HG02610 (cell line): ENCODE data around the gene RBM26.
"Not testable (repeated sequence)": the region's sequence is repeated elsewhere in the genome, so short reads cannot be mapped to it uniquely, and the experiment has no call there.

Experiments used
- ATAC-seq: cut with Tn5 transposase; IDR thresholded peaks from one replicate; pipeline ENCODE4 v1.9.1; 2021; ENCODE audit warnings: mild to moderate bottlenecking, moderate library complexity; ENCODE audit not compliant: unreplicated experiment

RBM26 gene

GRCh38 chr13:79282976-79283375 lies 123.1 kb downstream of the RBM26 start:
- no peak for ATAC-seq

- ATAC-seq: no peak
Measured at GRCh38 chr13:79282508-79282907, 123.5 kb downstream of the RBM26 start.

- ATAC-seq: no peak
Measured at GRCh38 chr13:79281339-79281747, 124.7 kb downstream of the RBM26 start.

DNA sequence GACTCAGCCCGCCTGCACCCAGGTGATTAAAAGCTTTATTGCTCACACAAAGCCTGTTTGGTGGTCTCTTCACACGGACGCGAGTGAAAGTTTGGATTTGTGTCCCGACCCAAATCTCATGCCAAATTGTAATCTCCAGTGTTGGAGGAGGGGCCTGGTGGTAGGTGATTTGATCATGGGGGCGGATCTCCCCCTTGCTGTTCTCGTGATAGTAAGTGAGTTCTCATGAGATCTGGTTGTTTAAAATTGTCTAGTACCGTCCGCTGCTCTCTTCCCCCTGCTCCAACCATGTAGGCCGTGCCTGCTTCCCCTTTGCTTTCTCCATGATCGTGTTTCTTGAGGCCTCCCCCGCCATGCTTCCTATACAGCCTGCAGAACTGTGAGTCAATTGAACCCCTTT lies 126.3 kb downstream of the RBM26 start:
- ATAC-seq: not testable (repeated sequence)

GRCh38 chr13:79273045-79273444 lies 133.0 kb downstream of the RBM26 start:
- ATAC-seq: no peak

GRCh38 chr13:79271616-79272015 lies 134.4 kb downstream of the RBM26 start:
- no peak for ATAC-seq

GRCh38 chr13:79270859-79271258 lies 135.2 kb downstream of the RBM26 start:
- ATAC-seq: no peak
